Type B pancreatic cell (in vitro differentiated cells): ENCODE measurements around the gene SASS6. TPM values are rescaled to one million over a fixed set of nuclear protein-coding genes. Genes with fewer than 3 reads are reported as not detected.
A peak's percentile ranks its signal among the peaks of the same experiment; 100 is the strongest.

ENCODE experiments used
- DNase-seq: peaks from one replicate; pipeline ENCODE4 v3.0.0; 2021; ENCODE audit warnings: mixed read lengths; ENCODE audit not compliant: unreplicated experiment; ENCODE audit errors: extremely low spot score
- H3K27ac Mint-ChIP-seq: 2 replicates; pipeline ENCODE4 v1.8.0; 2021; ENCODE audit warnings: mild to moderate bottlenecking, mixed read lengths
- H3K27me3 Mint-ChIP-seq: 2 replicates; pipeline ENCODE4 v1.8.0; 2021; ENCODE audit warnings: mixed read lengths
- H3K36me3 Mint-ChIP-seq: 2 replicates; pipeline ENCODE4 v1.8.0; 2021; ENCODE audit warnings: mixed read lengths
- H3K4me1 Mint-ChIP-seq: one replicate; pipeline ENCODE4 v1.8.0; 2021; ENCODE audit warnings: mixed read lengths; ENCODE audit not compliant: unreplicated experiment
- H3K4me3 Mint-ChIP-seq: 2 replicates; pipeline ENCODE4 v1.8.0; 2021; ENCODE audit warnings: mild to moderate bottlenecking, mixed read lengths
- H3K9me3 Mint-ChIP-seq: 2 replicates; pipeline ENCODE4 v1.8.0; 2021; ENCODE audit warnings: mixed read lengths
- CTCF ChIP-seq: fragments of 200-600 bp; sonication (generic); conservative IDR thresholded peaks from 2 replicates; pipeline ENCODE4 v1.5.0; 2021; ENCODE audit warnings: antibody characterized with exemption, mild to moderate bottlenecking
- total RNA-seq: library from RNA; stranded (reverse); gene quantifications from 2 replicates; pipeline ENCODE4 v1.2.1, GENCODE V29; 2021; ENCODE audit warnings: low replicate concordance

SASS6 gene
- total RNA-seq, 1 donor from 2014 or later = 9.2 TPM

GRCh38 chr1:100074604-100075395 is 57.9 kb downstream of the SASS6 start:
- H3K36me3 Mint-ChIP-seq = peaks cover 36% of the 10 kb centered on the region
- no peak overlapping the region for H3K27ac Mint-ChIP-seq
- TF ChIP-seq CTCF = no peak
- H3K9me3 Mint-ChIP-seq = no peaks in the 10 kb centered on the region
- no peak overlapping the region for H3K4me3 Mint-ChIP-seq
- H3K27me3 Mint-ChIP-seq = no peaks in the 10 kb centered on the region
- DNase-seq = no peak
- no peaks in the 10 kb centered on the region for H3K4me1 Mint-ChIP-seq

GRCh38 chr1:100073531-100073930 is 59.2 kb downstream of the SASS6 start:
- no peak overlapping the region for H3K4me3 Mint-ChIP-seq
- no peaks in the 10 kb centered on the region for H3K9me3 Mint-ChIP-seq
- no peak for DNase-seq
- H3K36me3 Mint-ChIP-seq = peaks cover 39% of the 10 kb centered on the region
- no peaks in the 10 kb centered on the region for H3K27me3 Mint-ChIP-seq
- H3K27ac Mint-ChIP-seq = no peak overlapping the region
- H3K4me1 Mint-ChIP-seq = no peaks in the 10 kb centered on the region
- no peak for TF ChIP-seq CTCF

GRCh38 chr1:100070201-100070939 is 62.4 kb downstream of the SASS6 start:
- Mint-ChIP-seq H3K4me3 (no peak overlapping the region), H3K36me3 (peaks cover 48% of the 10 kb centered on the region), H3K27ac (no peak overlapping the region), H3K27me3 (no peaks in the 10 kb centered on the region), H3K9me3 (no peaks in the 10 kb centered on the region), H3K4me1 (no peaks in the 10 kb centered on the region)
- no peak for TF ChIP-seq CTCF
- DNase-seq = no peak

GRCh38 chr1:100065969-100066227 is 66.8 kb downstream of the SASS6 start:
- Mint-ChIP-seq H3K36me3 (peaks cover 29% of the 10 kb centered on the region), H3K4me3 (no peak overlapping the region), H3K27me3 (no peaks in the 10 kb centered on the region), H3K9me3 (no peaks in the 10 kb centered on the region), H3K27ac (peak overlapping the region; percentile 39), H3K4me1 (no peaks in the 10 kb centered on the region)
- DNase-seq = no peak
- no peak for TF ChIP-seq CTCF

- Mint-ChIP-seq H3K4me1 (no peaks in the 10 kb centered on the region), H3K4me3 (no peak overlapping the region), H3K36me3 (peaks cover 29% of the 10 kb centered on the region), H3K9me3 (no peaks in the 10 kb centered on the region), H3K27ac (peak overlapping the region; percentile 39), H3K27me3 (no peaks in the 10 kb centered on the region)
- no peak for TF ChIP-seq CTCF
- DNase-seq = no peak
These were observed 67.4 kb downstream of the SASS6 start for GRCh38 chr1:100065183-100065968.
